ENCODE measurements around the gene SYPL1.

Gene SYPL1

DNA sequence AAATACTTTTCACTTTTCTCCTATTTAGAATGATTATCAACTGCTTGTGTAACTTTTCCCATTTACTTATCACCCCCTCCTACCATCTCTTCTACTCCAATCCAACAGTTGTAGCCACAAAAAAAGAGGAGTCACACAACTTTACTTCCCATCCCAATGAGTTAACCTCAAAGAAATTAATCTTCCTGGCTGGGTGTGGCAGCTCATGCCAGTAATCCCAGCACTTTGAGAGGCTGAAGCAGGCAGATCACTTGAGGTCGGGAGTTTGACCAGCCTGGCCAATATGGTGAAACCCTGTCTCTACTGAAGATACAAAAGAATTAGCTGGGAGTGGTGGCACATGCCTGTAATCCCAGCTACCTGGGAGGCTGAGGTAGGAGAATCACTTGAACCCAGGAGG, 19.9 kb downstream of the SYPL1 start:
- DNase-seq (ENCODE audit: low spot score): no peak

DNA sequence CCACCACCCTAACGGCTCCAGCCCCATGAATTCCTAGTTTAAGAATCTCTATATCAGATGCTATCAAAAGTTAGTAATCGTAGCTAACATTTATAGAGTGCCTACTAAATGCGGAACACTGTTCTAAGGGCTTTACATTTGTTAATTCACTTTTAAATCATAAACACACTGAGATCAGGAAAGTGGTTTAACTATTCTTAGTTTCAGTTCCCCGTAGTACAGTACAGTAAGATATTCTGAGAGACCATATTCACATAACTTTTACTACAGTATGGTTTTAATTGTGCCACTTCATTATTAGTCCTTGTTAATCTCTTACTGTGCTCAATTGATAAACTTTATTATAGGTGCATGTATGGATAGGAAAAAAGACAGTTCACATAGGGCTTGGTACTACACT, 22.5 kb downstream of the SYPL1 start:
- peak; percentile 47 for DNase-seq (ENCODE audit: low spot score)

DNA sequence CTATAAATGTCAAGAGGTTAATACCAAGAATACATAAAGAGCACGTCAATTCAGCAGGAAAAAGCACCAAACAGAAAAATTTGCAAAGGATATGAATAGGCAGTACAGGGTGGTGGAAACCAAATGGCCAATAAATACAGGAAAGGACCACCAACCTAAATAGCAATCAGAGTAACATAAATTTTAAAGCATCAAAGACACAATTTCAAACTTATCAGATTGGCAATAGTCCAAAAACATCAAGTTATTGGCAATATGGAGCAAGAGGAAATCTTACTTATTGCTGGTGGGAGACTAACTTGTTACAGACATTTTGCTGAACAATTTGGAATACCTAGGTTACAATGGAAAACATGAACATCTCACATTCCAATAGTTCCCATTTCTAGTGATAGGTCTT, 24.1 kb downstream of the SYPL1 start:
- no peak for DNase-seq (ENCODE audit: low spot score)

DNA sequence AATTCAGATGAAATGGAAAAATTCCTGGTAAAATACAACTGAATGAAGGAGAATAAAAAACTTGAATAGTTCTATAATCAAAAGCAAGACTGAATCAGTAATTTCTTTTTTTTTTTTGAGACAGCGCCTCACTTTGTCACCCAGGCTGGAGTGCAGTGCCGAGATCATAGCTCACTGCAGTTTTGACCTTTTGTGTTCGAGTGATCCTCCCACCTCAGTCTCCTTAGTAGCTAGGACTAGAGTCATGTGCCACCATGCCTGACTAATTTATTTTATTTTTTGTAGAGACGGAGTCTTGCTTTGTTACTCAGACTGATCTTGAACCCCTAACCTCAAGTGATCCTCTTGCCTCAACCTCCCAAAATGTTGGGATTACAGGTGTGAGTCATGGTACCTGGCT, 26.1 kb downstream of the SYPL1 start:
- no peak for DNase-seq (ENCODE audit: low spot score)

DNA sequence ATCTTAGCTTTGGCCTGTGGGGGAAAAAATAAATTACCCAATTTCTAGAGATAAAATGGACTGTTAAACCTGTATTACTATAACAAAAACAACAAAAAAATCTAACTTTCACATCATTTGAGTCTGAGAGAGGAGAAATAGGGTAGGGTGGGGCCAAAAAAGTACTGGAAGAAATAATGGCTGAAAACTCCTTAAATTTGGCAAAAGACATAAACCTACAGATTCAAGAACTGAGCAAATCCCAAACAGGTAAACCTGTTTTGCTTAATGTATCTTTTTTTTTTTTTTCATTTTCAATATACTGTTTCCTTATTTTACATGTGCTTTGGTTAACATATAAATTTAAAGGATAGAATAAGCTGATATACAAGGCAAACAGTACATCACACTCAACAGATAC, 27.1 kb downstream of the SYPL1 start:
- no peak for DNase-seq (ENCODE audit: low spot score)

DNA sequence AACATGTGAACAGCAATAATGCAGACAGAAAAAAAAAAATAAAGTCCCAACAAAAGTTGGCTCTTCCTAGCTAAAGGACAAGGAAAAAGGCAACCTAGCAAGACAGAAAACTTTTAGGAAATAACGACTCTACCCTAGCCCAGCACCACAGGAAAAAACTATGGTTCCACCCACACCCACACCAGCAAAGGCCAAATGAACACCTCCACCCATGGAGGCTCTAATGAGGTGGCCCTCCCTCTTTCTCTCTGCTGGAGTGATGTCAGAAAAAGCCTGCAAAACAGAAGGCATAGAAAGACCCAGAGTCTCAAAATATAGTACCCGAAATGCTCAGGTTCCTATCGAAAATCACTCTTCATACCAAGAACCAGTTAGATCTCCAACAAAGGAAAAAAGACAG, 28.4 kb downstream of the SYPL1 start:
- DNase-seq (ENCODE audit: low spot score): no peak

DNA sequence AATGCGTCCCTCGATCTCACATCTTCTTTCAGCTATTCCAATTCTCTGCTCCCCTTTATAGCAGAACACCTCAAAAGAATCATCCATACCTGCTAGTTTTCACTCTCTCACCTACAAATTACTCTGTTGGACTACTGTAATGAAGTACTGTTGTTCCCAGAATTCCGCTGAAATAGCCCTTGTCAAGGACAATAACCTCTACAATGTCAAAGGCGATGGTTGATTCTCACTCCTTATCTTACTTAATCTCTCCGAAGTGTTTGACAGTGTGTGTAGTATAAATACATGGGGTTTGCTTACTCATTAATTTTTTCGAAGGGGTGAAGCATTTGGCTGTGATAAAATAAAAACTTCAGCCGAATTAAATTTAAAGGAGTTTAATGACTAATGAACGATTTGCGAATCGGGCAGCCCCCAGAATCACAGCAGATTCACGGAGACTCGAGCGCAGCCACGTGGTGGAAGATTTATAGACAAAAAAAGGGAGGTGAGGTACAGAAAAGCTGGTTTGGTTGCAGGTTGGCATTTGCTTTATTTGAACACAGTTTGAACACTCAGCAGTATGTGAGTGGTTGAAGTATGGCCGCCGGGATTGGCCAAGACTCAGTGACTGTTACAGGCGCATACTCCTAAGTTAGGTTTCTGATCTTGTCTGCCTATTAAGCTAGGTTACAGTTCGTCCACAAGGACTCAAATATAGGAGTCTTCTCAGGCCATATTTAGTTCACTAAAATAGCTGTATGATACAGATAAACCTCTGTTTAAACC, 29.8 kb downstream of the SYPL1 start:
- DNase-seq (ENCODE audit: low spot score): no peak

DNA sequence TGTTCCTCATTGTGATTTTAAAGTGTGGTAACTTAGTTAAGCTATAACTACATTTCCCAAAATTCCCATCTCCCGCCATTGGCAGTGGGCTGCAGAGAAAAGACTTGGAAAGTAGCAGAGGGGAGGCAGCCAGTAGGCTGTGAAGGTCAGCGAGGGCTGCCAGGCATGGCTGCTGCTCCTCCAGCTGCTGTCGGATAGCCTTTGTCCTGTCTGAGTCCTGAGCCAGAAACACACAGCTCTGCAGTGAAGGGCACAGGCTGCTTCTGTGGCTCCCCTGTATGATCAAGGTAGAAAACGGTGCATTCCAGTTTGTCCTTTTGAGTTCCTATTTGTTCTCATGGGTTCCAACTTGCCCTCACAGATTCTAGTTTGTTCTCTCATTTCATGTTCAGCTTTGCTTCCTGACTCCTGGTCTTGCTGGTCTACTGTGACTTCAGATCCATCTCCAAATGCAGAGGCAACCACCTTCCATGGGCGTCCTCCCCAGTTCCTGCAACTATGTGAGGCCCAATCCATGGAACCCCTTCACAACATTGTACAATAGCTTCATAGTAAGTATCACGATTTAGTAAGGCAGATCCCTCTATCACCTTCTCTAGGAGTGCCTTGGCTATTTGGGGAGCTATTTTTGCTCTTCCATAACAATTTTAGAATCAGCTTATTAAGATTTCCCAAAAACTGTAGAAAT, 31.7 kb downstream of the SYPL1 start:
- DNase-seq (ENCODE audit: low spot score): no peak

DNA sequence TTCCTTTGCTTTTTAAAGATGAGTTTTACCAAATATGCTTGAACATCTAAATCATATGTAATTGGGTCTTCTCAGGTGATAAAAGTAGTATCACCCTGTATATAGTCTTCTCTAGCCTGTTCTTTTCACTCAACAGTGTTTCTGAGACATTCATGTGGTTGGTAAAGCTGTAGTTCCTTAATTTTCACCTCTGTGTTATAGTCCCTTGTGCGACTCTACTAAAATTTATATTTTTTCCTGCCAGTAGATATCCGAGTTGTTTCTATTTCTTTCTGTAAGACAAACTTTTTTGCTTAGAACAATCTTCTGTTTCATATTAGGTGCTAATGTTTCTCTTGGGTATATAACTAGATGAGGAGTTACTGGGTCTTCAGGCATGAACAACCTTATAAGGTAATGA, 35.6 kb downstream of the SYPL1 start:
- DNase-seq (ENCODE audit: low spot score): peak; percentile 56

DNA sequence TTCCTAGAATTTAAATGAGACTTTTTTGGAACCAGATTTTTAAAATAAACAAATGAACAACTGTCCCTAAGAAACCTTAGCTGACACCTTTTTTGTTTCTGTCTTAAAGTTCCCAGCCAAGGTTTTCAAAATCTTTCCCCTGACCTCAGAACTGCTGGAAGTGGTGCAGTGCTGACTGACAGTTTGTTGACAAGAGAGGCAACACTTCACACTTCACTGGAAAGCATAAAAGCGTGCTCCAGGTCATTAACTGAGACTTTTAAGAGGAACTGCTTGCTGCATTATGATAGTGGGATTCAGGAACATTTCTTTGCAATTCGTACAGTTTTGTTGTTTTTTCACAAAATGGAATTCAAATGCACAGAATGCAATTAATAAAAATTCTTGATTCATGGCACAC, 36.2 kb downstream of the SYPL1 start:
- DNase-seq (ENCODE audit: low spot score): peak; percentile 73

DNA sequence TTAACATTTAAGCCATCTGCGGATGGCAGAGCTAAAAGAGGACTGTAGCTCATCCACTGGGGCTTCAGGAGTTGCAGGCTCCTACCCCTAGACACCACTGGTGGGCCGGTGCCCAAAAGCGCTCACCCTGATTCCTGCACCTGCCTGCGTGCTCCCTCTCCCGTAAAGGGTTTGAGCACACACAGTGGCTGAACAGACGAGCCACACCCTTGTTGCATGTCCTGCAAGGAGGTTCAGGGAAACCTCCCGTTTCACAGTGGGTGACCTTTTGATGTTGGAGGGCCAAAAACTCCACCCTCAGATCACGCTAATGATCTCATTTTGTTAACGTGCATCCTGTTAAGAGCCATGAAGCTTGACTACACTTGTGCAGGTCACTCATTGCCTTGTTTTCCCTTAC, 37.9 kb downstream of the SYPL1 start:
- DNase-seq (ENCODE audit: low spot score): peak; percentile 84

DNA sequence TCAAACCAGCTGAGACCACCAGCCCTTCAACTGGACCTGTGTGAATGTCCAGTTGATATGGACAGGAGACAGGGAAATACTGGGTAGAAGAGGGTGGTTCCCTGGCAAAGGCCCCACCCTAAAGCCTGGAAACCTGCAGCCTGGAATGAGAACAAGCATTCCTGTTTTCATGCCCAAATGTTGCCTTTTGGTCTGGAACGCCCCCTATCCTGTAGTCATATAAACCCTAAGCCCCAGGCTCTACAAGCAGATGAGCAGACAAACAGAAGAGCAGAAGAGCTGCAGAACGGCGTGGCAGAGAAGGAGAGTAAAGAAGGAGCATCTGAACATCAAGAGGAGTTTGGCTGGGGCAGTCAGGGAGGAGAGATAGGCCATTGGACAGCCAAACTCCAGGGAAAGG, 38.4 kb downstream of the SYPL1 start:
- DNase-seq (ENCODE audit: low spot score): peak; percentile 50

DNA sequence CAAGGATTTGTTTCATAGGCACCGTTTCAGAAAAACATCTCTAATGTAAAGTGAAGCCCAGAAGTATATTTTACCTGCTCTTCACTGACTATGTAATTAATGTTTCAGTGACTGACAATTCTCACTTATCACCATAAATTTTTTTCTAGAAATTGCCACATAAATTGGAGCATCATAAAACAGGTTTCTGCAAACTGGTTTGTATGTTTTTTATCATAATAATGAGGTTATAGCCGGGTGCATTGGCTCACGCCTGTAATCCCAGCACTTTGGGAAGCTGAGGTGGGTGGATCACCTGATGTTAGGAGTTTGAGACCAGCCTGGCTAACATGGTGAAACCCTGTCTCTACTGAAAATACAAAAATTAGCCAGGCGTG, 39.4 kb downstream of the SYPL1 start:
- DNase-seq (ENCODE audit: low spot score): no peak

DNA sequence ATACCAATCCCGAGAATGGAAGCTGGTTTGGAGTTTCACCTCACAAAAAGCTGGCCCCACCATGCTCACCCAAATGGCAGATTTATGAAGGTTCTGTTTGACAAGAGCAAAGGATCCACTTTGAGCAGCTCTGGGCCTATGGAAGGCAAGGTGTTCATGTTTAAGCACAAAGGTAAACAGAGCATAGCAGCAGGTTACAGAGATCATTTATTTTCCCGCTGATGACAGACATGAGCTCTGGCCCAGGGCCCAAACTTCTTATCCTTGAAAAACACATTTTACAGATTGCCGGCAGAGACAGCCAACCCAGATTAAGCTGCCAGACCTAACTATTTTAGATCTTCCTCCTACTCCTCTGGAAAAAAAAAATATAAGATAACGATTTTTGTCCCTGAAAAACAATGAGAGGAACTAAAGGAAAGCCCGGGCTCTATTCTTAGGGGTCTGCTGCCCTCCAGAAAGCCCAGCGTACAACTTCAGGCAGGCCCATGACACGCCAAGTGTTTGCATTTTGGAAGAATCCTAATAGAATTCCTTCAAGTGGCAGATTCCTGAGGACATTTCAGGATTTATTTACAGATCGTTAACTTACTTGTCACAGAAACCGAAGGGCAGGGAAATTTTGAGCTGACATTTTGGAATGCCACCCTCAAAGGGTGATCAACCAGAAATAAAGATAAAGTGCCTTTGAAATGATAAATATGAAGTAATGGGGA, 40.0 kb downstream of the SYPL1 start:
- no peak for DNase-seq (ENCODE audit: low spot score)

DNA sequence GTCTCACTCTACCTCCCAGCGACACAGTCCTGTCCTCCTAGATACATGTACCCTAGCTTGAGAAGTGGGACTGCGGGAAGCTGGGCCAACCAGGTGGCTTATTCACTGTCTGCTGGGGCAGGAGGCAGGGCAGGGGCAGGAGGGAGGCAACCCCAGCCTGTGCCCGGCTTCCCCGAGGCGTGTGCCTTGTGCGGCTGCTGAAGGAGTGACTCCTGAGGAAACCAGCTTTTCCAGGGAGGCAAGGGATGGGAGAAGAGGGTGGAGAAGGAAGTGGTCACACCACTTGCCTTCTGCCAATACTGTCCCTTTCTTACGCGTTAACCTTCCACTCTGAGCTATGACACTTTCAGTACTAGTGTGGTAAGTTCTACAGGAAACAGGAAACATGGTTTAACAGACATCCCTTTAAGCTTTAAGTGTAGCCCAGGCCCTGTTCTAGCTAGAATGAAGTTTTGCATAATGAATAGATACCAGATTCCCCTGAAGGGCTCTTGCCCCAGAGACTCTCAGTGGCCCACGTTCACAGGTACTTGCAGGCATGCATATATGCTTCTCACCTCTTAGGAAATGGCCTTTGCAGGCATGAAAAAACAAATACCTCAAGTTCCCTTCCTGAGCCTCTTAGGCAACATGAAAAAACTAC, 40.6 kb downstream of the SYPL1 start:
- DNase-seq (ENCODE audit: low spot score): peak; percentile 98

DNA sequence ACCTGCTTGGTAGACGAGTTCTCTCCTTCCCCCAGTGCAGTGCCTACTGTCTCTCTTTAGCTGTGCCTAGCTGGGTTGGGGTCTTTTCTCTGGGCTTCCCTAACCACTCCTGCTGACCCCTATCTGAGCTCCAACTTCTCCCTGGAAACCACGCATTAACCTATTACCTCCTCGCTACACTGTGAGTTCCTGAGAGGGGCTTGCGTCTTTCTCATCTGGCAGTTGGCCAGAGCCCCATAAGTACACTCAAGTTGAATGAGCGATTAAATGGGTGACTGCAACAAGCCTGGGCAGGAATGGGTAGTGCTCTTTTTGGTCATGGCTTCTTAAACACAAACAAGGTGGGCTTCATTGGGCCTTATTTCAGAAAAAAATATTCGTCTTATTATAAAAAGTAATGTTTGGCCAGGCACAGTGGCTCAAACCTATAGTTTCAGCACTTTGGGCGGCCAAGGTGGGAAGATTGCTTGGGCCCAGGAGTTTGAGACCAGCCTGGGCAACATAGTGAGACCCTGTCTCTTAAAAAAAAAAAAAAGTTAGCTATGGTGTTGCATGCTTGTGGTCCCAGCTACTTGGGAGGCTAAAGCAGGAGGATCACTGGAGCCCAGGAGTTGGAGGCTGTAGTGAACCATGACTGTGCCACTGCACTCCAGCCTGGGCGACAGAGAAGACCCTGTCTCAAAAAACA, 41.4 kb downstream of the SYPL1 start:
- DNase-seq (ENCODE audit: low spot score): peak; percentile 59

DNA sequence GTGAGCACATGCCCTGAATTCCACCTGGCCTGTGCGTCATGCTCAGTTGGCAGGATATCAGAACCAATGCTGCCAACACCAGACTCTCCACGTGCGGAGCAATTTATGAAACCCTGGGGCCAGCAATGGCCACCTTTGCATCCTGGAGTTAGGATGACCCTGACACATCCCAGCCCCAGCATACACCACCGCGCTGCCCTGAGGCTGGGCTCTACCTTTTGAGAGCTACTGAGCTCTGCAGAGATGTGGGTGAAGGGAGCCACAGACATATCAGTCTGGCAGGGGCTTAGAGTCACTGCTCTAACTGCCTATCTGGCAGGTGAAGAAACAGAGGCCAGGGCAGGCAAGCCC, 41.9 kb downstream of the SYPL1 start:
- no peak for DNase-seq (ENCODE audit: low spot score)

DNA sequence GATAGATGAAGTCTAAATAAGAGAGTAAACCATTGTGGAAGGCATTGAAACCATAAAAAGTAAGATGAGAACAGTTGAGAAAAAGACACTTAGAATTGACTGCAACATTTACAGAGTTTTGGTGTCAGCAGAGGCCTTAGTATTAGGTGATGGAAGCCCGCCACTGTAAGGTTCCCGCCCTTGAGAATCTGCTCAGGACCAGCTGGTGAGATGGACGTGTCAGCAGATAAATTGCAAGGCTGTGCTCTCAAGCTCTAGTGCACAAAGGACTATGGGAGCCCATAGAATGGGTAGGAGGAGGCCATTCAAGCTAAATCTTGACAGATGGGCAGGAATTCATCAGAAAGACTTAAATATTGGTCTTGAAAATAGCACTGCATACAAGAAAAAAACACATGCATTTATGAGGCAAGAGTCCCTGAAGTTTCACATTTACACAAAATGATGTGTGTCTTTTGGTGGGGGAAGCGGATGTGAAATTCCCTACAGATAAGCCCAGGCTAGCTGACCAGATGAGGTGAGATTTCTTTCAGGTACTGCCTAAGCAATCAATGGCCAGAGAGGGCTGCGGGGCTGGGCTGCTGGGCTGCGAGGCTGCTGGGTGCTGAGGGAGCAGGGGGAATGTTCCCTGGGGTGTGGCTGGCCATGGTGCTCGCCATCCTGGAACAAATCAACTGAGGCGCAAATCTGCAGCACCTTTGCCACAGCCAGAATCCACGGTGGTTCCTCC, 42.5 kb downstream of the SYPL1 start:
- DNase-seq (ENCODE audit: low spot score): peak; percentile 55

DNA sequence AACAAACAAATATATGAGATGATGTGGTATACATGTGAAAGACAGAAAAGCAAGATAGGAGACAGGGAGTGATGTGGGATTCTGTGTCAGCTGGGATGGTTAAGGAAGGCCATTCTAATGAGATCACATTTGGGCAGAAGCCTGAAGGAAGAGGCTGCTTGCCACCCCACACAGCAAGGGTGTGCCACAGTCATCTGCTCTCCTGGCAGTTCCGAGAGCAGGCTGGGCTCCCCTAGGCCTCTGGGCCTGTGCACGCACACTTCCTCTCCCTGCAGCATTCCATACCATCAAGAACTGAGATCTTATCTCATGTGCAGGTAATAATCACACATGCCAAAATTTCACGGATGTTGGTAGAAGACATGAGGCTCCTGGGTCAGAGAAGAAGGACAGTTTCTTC, 43.1 kb downstream of the SYPL1 start:
- no peak for DNase-seq (ENCODE audit: low spot score)

DNA sequence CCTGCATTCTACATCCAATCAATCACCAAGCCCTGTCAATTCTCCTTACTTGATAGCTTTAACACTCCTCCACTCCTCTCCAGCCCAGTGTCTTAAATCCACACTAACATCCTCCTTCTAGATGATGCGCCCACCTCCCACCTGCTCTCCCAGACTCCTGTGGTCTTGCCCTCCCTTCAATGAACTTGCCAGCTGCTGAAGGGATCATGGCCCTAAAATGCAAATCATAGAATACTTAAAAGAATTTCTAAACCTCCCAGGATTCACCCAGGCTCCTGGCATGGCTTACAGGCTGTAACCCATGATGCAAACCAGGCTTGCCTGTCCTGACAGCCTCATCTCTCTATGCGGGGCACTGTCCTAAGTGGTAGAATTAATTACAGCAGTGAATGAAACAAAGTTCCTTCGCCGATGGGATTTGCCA, 43.6 kb downstream of the SYPL1 start:
- DNase-seq (ENCODE audit: low spot score): no peak

DNA sequence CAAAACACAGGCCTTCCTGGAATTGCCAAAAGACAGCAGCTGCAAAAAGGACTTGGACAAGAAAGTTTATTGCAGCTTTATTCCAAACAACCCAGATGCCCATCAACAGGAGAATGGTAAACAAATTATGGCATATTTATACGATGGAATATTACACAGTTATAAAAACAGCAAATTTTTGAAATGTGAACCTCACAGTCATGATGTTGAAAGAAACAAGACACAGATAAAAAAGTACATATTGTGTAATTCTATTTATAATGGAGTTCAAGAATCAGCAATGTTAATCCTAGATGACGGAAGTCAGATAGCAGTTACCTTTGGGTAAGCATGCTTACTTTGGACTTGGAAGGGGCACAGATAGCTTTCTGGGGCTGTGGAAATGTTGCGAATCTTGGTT, 44.4 kb downstream of the SYPL1 start:
- no peak for DNase-seq (ENCODE audit: low spot score)
